Endothelial cell of umbilical vein (primary cell): ENCODE data around the gene SCAPER. TPM values are rescaled to one million over a fixed set of nuclear protein-coding genes. Genes with fewer than 3 reads are reported as not detected.

Experiments
- microRNA-seq: library from miRNA; unstranded; fragments of <30 nt; microRNA quantifications from one replicate; pipeline ENCODE4 v1.2.0, GENCODE V29; 2021; ENCODE audit warnings: borderline number of aligned reads, borderline replicate concordance
- polyA plus RNA-seq, 4 experiments: library from polyadenylated mRNA; depleted of rRNA in 3 of 4; stranded (reverse) in 3 of 4; unstranded in 1 of 4; fragments of >200 nt; gene quantifications; 2 replicates each; pipeline versions ENCODE4 v1.2.1 to v1.2.3, GENCODE V29; 2011 to 2012; ENCODE audit warnings: missing spikeins in 1 of 4
- small RNA-seq: library from RNA; depleted of rRNA; stranded (forward); fragments of <200 nt; gene quantifications from one replicate; pipeline ENCODE3, GENCODE V24; 2012; ENCODE audit warnings: low replicate concordance, low read depth; ENCODE audit not compliant: insufficient read depth, insufficient read length
- total RNA-seq: library from RNA; stranded (reverse); gene quantifications from 2 replicates; pipeline ENCODE4 v1.2.3, GENCODE V29; 2021

SCAPER gene
- total and polyA plus RNA-seq, 2 donors (not counting 3 experiments of a cell fraction or from before 2014, with no cell fraction given), result 2.7 to 12.7 TPM

Small RNA genes within 50 kb of the gene (microRNA-seq; reads per million reads assigned to microRNA genes)
- not detected for gene MIR3713

Small RNA genes within 50 kb of the gene (small RNA-seq; reads per million reads assigned to genes)
- gene AC090751.1 (not detected), gene MIR3713 (not detected)

Other genes with a start within 250 kb of the SCAPER start
- 69.8 and 71.9 TPM in 2 replicates for gene RCN2, start 26.4 kb upstream of the SCAPER start, total RNA-seq
- 30.2 and 45.2 TPM in 2 replicates for gene RCN2, start 26.4 kb upstream of the SCAPER start, polyA plus RNA-seq
- not detected in 2 replicates for gene PSTPIP1, start 89.8 kb upstream of the SCAPER start, total RNA-seq
- gene PSTPIP1, start 89.8 kb upstream of the SCAPER start, polyA plus RNA-seq, result not detected in 2 replicates
- gene TSPAN3, start 165.8 kb upstream of the SCAPER start, total RNA-seq, result 202 and 215 TPM in 2 replicates
- gene TSPAN3, start 165.8 kb upstream of the SCAPER start, polyA plus RNA-seq, result 540 and 606 TPM in 2 replicates